Pulmonary artery endothelial cell (primary cell): ENCODE results near the gene PDAP1. TPM values are rescaled to one million over a fixed set of nuclear protein-coding genes. Genes with fewer than 3 reads are reported as not detected.
"Not testable (repeated sequence)": the region's sequence is repeated elsewhere in the genome, so short reads cannot be mapped to it uniquely, and the experiment has no call there.

Experiments
- DNase-seq: peaks from one replicate; pipeline ENCODE4 v3.0.0-alpha.2; 2011; ENCODE audit warnings: low read depth, low spot score
- total RNA-seq: library from RNA; depleted of rRNA; stranded (reverse); fragments of >200 nt; gene quantifications from 2 replicates; pipeline ENCODE4 v1.2.3, GENCODE V29; 2014

PDAP1 gene, protein sequence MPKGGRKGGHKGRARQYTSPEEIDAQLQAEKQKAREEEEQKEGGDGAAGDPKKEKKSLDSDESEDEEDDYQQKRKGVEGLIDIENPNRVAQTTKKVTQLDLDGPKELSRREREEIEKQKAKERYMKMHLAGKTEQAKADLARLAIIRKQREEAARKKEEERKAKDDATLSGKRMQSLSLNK
- 29.1 and 41.7 TPM in 2 replicates for total RNA-seq

DNA sequence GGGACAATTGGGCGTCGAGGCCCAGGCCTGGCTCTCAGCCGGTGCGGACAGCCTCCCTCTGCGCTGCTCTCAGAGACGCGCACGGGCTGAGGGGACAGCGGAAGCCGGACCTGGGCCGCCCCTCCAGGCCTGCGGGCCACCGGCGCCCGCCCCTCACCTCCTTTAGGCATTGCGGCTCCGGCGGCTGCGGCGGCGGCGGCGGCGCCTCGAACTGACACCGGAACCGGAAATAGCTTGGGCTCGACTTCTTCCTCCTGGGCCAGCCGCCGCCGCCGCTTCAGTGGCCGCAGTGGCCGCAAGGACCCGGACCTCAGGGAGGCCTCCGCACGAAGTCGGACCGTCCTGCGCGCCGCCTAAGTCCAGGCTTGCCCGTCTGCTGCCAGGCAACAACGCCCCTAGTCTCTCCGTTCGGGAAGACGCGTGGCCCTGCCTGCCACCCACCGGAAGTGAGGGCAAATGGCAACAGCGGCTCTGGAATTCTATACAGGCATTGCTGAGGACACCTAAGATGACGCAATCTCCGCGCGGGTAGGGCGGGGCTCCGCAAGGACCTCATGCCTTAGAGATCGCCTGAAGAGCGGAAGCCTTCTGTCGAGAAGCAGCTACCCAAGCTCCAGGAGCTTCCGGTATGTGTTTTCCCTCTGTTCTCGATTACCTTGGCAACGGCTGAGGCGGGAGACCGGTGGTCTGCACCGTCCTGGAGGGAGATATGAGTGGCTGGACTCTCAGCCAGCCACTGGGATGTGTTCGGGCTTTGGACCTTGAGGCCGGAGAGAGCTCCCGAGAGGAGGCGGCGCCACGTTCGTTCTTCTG is at the start of gene PDAP1, which contains the start of gene BUD31:
Gene PDAP1 (minus strand): TSS at position 219 of the 813 bp plus-strand sequence. CDS start 49 bp downstream, at position 170.
Gene BUD31 (plus strand): TSS at position 591 of the 813 bp plus-strand sequence. CDS start 2,124 bp downstream, outside the sequence.
- DNase-seq, result peak; percentile 89

DNA sequence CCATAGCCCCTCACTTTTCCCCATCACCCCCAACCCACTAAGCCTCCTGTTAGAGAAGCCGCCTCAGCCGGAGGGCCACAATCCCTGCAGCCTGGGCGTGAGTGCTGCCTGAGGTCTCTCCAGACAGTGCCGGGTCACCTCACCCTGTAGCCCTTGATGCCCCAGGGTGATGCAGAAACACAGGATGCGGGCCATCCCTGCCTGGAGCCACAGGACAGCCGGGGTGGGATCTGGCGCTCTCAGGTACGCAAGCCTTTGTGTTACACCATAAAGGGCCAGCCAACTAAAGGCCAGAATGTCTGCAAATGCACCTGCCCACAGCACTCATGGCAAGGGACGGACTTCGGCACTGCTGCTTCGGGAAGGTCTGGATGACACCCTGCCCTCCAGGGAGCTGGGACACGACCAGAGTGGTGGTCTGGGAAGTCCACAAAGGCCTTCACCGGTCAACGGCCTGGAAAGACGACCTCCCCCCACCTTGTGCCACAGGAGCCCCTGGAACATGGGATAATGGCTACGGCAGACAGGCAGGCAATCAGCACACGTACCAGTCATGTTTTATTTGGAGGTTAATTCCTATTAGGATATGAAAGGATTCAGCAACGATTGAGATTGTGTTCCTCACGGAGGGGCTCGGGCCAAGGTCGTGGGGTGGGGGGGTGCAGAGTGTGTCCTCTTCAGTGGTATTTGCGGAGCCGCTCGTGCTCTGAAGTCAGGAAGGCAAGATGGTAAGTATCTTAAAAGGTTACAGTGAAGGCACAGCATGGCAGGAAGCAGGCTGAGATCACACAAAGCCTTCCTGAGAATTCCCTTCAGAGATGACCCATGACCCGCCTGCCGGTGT is 49.5 kb upstream of the PDAP1 start:
- DNase-seq, result no peak

DNA sequence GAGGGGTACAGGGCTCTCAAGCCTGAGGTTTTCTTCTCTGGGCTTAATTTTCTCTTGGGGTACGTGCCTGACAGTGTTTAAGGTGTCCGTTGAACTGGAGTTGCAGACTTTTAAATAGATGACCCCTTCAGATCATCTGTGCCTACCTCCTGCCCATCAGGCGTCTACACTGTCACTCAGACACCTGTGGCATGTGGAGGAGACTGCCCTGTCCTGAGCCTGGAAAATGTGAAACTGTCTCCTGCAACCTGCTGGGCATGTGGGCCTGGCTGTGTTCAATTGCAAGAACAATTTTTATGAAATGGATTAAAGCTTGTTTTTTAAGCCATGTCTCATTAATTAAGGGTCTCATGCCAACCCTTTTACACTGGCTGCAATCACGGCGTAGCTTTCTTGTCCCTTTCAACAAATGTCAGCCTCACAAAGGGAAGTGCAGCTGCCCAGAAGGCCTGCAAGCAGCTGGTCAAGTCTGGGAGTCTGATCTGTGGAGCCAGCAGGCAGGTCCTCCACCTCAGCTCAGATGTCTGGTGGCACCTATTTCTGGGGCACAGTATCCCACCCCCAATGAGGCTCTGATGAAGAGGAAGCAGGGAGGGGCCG is 48.8 kb upstream of the PDAP1 start:
- DNase-seq, result no peak

DNA sequence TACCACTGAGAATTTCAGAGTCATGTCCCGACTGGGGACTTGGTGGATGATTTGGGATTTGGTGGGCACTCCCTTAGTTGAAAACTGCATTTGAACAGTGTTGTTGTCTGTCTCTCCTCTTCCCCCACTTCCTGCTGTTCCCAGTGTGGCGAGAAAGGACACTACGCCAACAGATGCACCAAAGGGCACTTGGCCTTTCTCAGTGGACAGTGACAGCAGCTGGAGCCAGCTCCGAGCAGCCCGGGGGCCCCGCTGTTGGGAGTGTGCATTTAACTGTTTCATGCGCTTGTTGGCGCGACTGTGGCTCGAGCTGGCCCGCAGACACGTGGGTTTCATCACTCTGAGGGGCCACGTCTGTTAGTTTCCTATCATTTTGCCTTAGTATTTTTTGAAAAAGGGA is 47.9 kb upstream of the PDAP1 start:
- no peak for DNase-seq

DNA sequence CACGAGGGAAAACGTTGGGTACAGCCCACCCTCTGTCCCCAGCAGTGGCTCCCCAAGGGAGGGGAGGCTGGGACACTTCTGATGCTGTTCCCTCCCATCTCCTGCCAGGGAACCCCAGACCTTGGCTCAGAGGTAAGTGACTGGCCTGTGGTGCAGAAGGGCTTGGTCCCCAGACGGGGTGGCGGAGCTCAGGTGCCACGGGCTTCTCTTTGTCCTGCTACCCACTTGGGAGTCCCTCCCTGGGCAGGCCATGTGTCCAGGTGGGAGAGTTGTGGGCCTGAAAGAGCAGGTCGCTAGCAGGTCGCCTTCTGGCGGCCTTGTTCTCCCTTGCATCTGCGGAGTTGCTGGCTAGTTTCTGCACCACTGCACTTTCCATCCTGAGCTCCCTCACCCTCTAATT is 47.5 kb upstream of the PDAP1 start:
- no peak for DNase-seq

DNA sequence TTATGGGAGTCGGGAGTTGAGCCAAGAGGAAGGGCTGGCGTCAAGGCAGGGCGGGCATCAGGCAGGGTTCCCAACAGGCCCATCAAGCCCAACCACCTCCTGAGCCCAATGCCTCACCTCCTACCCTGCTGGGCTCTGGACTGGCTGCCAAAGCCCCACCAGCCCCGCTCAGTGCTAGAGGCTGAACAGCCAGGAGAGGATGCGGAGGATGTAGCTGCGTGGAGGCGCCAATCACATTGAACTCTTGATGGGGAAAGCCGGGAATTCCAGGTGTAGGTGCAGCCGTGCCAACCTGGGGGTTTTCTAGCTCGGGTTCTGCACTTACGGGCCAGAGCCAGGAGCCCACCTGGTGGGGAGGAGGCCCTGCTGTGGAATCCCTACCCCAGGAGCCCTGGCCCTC is 44.7 kb upstream of the PDAP1 start:
- DNase-seq, result no peak

DNA sequence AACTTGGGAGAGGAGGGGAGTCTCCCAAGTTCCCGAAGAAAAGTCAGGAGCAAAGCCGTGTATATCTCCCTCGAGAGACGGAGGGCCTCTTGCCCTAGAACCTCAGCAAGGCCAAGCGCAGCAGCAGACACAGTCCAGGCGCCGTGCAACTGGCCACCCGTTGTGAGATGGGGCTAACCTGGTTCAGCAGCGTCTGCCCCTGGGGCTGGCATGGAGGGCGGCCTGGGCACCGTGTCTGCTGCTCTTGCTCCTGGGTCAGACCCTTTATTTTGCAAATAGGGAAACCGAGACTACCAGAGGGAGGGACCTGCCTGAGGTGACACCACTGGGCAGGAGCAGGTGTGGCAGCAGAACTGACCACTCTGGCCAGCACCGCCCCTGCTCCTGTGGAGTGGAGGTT is 44.1 kb upstream of the PDAP1 start:
- no peak for DNase-seq

DNA sequence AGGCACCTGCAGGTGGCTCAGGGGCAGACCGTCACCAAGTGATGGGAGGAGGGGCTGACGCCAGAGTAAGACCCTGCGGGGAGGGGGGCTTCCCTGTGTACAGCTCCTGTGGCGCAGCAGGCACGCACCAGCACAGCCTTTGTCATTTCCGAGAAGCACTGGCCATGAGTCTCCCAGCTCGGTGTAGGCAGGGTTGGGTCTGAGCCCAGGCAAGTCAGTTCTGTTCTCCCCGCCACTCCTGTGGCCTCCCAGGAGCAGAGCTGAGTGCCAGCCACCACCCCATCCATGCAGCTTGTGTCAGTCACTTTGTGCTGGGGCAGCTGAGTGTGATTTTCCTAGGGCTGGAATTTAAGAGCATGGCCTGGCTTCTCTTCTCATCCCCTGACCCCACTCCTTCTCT is 43.5 kb upstream of the PDAP1 start:
- no peak for DNase-seq

DNA sequence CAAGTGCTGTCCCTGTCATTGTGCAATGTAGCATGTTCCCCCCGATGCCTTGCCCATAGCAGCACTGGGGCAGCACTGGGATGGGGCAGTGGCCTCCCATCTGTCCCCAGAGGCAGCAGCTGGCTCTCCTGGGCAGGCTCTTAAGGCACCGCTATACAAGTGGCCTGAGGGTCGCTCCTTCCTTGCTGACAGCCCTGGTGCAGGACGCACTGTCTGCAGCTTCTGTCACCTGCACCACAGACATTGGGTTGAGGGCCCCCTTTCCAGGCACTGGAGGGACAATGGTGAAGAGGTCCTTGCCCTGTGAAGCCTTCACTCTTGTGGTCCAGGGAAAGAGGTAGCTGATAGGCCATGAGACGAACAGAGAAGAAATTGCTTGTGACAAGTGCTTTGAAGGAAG is 40.9 kb upstream of the PDAP1 start:
- DNase-seq, result no peak

DNA sequence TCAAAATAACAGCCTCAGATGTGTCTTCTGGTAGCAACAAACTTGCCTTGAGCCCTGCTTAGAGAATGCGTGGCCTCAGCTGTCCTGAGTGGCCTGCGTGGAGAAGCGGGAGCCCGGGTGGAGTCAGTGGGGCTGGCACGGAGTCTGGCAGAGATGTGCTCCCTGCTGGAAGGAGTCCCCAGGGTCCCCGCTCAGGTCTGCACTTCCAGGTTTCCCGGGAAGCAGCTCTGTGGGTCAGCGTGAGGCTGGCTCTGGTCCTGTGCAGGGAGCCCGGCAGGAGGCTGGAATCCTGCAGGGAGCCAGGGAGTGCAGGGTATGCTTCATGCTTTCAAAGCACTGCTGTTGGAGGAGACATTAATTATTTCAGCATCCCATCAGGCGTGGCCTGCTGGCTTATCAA is 40.5 kb upstream of the PDAP1 start:
- DNase-seq, result no peak

DNA sequence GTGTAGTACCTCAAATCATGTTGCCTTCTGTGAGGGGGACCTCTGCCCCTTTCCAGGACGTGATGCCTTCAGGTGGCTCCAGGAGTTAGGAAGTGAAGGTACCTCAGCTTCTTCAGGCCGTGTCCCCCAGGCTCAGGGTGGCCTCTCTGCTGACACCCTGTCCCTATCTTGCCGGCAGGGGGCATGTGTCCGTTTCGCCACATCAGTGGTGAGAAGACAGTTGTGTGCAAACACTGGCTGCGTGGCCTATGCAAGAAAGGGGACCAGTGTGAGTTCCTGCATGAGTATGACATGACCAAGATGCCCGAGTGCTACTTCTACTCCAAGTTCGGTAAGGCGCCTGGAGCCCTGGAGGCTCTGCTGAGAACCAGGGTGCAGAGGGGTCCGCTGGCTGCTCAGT is 39.5 kb upstream of the PDAP1 start:
- DNase-seq, result no peak

DNA sequence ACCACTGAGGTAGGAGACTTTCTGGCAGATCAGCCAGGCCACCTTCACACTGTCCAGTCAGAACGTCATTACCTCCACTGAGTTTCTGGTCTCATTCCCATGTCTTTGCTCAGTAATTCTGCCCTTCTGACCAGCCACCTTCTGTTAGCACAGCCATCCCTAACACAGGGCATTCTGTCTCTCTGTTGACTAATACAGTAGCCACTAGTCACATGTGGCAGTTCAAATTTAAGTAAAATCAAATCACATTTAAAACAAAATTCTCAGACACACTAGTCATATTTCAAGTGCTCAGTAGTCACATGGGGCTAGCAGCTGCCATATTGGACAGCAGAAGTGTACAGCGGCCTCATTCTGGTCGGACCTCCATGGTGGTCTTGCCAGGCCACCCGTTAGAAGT is 37.7 kb upstream of the PDAP1 start:
- no peak for DNase-seq

DNA sequence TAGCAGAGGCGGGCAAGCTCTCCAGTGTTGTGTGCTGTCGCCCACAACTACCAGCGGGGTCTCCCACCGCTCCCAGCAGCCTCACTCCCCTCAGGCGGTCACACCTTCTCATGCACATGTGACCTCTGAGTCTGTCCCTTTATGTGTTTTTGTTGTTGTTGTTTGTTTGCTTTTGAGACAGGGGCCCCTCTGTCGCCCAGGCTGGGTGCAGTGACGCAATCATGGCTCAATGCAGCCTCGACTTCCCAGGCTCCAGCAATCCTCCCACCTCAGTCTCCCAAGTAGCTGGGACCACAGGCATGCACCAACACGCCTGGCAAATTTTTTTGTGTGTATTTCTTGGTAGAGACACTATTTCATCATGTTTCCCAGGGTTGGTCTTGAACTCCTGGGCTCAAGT is 31.8 kb upstream of the PDAP1 start:
- no peak for DNase-seq

DNA sequence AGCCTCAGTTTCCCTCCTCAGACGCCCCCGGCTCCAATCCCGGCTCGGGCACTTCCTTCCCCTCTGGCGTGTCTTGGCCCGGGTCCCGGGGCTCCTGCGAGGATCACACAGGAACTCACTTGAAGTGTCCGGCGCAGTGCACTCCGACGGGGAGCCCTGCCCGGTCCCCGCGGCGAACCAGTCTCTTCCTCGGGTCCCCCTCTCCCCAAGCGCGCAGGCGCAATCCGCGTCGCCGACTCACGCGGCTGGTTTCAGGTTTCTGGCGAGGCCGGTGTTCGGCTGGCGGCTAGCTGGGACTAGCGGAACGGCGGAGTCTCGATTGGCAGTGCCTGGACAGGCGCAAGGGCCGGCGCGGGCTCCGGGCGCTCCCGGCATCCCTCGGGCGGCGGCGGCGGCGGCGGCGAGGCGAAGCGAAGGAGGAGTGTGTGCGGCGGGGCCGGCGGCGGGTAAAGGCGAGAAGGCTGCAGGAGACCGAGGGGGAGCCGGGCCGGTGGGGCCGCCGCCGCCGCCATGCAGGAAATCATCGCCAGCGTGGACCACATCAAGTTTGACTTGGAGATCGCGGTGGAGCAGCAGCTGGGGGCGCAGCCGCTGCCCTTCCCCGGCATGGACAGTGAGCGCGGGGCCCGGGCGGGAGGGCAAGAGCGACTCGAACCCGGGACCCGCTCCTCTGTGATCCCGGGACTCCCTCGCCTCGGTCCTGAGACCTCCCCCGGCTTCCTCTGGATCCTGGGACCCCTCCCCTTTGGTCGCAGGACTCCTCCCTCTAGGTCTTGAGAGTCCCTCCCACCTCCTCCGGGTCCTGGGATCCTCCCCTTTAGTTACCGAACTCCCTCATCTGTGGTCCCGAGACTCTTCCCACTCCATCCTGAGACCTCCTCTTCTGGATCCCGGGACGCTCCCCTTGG is 30.4 kb upstream of the PDAP1 start, which contains the start of the genes CPSF4 and PTCD1:
Gene CPSF4 (plus strand): TSS at position 371 of the 908 bp plus-strand sequence. CDS start 140 bp downstream, at position 511.
Gene PTCD1 (minus strand): TSS at position 226 of the 908 bp plus-strand sequence. CDS start 3,556 bp downstream, outside the sequence.
- peak; percentile 76 for DNase-seq

DNA sequence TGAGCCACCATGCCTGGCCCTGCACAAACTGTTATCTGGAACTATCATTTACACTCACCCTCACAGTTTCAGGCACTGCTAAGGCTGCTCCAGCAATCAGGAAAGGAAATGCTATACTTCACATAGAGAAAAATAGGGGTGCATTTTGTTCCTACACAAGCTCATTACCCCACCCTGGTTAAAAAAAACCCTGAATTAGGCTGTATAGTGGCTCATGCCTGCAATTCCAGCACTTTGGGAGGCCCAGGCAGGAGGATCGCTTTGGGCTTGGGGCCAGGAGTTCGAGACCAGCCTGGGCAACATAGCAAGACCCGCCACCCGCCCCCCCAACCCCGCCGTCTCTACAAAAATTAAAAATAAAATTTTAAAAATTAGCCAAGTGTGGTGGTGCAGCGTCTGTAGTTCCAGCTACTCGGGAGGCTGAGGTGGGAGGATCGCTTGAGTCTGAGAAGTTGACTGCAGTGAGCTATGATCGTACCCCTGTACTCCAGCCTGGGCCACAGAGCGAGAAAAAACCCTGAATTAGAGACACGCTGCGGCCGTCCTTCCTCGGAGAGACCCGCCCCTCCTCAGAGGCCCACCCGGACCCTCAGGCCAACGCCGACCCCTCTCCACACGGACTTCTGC is 29.7 kb upstream of the PDAP1 start:
- DNase-seq, result no peak

DNA sequence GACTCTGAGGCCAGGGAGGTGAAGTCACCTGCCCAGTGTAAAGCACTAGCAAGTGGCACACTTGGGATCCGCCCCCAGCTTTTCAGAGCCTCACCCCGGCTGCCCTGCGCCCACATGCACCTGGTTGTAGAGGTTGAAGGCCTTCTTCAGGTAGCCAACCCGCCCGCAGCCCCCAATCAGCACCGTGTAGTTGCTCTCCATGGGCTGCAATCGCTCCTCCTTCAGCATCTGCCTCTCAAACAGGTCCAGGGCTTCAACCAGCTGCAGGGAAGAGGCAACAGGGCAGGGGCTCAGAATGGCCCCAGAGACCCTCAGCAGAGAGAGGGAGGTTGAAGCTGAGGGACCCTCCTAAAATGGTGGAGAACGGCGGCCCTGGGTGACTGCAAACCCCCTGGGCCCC is 24.8 kb upstream of the PDAP1 start:
- DNase-seq, result no peak

DNA sequence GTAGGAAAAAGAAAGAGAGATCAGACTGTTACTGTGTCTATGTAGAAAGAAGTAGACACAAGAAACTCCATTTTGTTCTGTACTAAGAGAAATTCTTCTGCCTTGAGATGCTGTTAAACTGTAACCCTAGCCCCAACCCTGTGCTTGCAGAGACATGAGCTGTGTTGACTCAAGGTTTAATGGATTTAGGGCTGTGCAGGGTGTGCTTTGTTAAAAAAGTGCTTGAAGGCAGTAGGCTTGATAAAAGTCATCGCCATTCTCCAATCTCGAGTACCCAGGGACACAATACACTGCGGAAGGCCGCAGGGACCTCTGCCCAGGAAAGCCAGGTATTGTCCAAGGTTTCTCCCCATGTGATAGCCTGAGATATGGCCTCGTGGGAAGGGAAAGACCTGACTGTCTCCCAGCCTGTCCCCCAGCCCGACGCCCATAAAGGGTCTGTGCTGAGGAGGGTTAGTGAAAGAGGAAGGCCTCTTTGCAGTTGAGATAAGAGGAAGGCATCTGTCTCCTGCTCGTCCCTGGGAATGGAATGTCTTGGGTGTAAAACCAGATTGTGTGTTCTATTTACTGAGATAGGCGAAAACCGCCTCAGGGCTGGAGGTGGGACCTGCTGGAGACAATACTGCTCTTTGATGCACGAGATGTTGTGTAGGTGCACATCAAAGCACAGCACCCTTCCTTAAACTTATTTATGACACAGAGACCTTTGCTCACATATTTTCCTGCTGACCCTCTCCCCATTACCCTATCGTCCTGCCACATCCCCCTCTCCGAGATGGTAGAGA is 23.6 kb upstream of the PDAP1 start:
- not testable (repeated sequence) for DNase-seq

DNA sequence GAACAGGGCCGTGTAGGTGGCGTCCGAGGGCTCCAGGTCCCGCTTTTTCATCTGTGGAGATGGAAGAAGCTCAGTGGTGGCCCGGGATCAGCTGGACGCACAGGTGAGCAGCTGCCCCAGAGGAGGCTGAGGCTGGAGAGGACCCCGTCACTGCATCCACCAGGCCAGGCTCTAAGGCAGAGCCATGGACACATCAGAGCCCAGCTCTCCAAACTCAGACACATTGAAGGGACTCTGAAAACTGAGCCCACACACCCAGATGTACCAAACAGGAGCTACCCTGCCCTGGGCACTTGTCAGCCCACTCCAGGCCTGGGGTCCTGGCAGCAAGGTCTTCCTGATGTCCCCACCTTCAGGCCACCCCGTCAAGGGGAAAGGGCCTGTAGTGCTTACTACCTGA is 21.4 kb upstream of the PDAP1 start:
- no peak for DNase-seq

DNA sequence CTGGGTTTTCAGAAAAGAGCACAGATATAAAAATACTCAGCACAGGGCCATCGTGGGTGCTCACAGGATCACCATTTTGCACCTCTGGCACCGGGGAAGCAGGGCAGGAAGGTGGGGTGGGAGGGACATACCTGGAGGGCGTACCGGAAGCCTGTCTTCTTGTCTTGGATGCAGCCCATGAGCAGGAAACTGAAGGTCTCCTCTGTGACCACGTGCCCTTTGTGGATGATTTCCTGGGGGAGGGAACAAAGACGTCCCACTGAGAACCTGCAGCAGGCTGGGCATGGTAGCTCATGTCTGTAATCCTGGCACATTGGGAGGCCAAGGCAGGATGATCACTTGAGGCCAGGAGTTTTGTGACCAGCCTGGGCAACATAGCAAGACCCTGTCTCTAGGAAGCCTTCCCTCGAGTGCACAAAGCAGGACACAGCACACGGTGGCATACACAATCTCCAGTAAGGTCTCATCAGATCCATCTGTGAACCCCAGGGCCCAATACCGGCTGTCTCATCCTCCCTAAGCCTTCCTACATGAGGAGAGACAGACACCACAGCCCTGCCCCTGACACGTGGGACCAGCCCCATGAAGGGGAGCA is 20.7 kb upstream of the PDAP1 start:
- DNase-seq, result no peak
